B cell (primary cell): ENCODE measurements around the gene GRK5.

Experiments
- CTCF ChIP-seq: fragments of 200-600 bp; IDR thresholded peaks from one replicate; pipeline ENCODE4 v1.8.0; 2022; ENCODE audit warnings: antibody characterized with exemption, mild to moderate bottlenecking
- EZH2 ChIP-seq: IDR thresholded peaks from 2 replicates; pipeline ENCODE4 v1.6.1; 2012; ENCODE audit warnings: borderline replicate concordance, low read depth, mild to moderate bottlenecking, moderate library complexity, low read length; ENCODE audit not compliant: insufficient read depth, poor library complexity, severe bottlenecking

- TF ChIP-seq CTCF = no peak
- no peak for TF ChIP-seq EZH2
These were observed 111.2 kb downstream of the GRK5 start for GRCh38 chr10:119318411-119319160.
